H1 (cell line): ENCODE measurements around the gene DLK1. TPM values are rescaled to one million over a fixed set of nuclear protein-coding genes. Genes with fewer than 3 reads are reported as not detected.

ENCODE experiments used
- CTCF ChIA-PET: fragments of 300-600 bp; sonication (Branson Sonifier 250); formaldehyde crosslinking; loops from one replicate; lab custom pipeline; 2021; ENCODE audit not compliant: partially characterized antibody; lab: Charles Lee
- POLR2A ChIA-PET: fragments of 300-600 bp; sonication (Branson Sonifier 250); formaldehyde crosslinking; loops from one replicate; lab custom pipeline; 2021; ENCODE audit warnings: inconsistent platforms; ENCODE audit not compliant: partially characterized antibody; lab: Charles Lee
- DNase-seq, 2 experiments: peaks; one replicate each; pipeline versions ENCODE4 v3.0.0 to v3.0.0-alpha.2; 2010 to 2022; ENCODE audit warnings: low spot score in 2 of 2, low read depth in 1 of 2, mixed read lengths in 1 of 2
- FAIRE-seq: peaks from 2 replicates; lab custom pipeline; 2011; peaks lifted over from hg19 to GRCh38; lab: Jason Lieb, UNC
- H2AFZ ChIP-seq: 2 replicates; pipeline ENCODE4 v1.8.1; 2012; ENCODE audit warnings: low read length, inconsistent platforms
- H2AK5ac ChIP-seq: 2 replicates; pipeline ENCODE4 v1.6.1; 2013; ENCODE audit warnings: low read depth, low read length
- H2BK120ac ChIP-seq: replicated peaks from 2 replicates; pipeline ENCODE3; 2013; ENCODE audit warnings: low read depth, low read length, inconsistent platforms
- H2BK12ac ChIP-seq: 2 replicates; pipeline ENCODE4 v1.6.1; 2013; ENCODE audit warnings: low read depth, low read length
- H2BK15ac ChIP-seq: 2 replicates; pipeline ENCODE4 v1.6.1; 2013; ENCODE audit warnings: low read length
- H2BK20ac ChIP-seq: 2 replicates; pipeline ENCODE4 v1.6.1; 2013; ENCODE audit warnings: low read length
- H2BK5ac ChIP-seq: 2 replicates; pipeline ENCODE4 v1.6.1; 2013; ENCODE audit warnings: low read depth, low read length
- H3K14ac ChIP-seq: 2 replicates; pipeline ENCODE4 v1.6.1; 2013; ENCODE audit warnings: inconsistent platforms; ENCODE audit not compliant: insufficient read length
- H3K18ac ChIP-seq: 2 replicates; pipeline ENCODE4 v1.6.1; 2013; ENCODE audit warnings: low read length; ENCODE audit errors: extremely low read depth
- H3K23ac ChIP-seq: 2 replicates; pipeline ENCODE4 v1.6.1; 2013; ENCODE audit warnings: inconsistent platforms; ENCODE audit not compliant: insufficient read length
- H3K23me2 ChIP-seq: 2 replicates; pipeline ENCODE4 v1.6.1; 2013; ENCODE audit warnings: low read depth, low read length
- H3K27ac ChIP-seq: 2 replicates; pipeline ENCODE4 v1.6.1; 2011; ENCODE audit warnings: low read depth, low read length, inconsistent platforms
- H3K27me3 ChIP-seq, 4 experiments: replicated peaks in 1 of 4; 1 replicate in 1 of 4; 2 replicates in 3 of 4; pipeline versions ENCODE4 v1.6.1 to v1.8.1; 2011 to 2013; ENCODE audit warnings: low read length in 3 of 4, mild to moderate bottlenecking in 3 of 4, inconsistent platforms in 2 of 4, mixed read lengths in 2 of 4, moderate library complexity in 1 of 4; ENCODE audit not compliant: control insufficient read depth in 3 of 4, insufficient read depth in 3 of 4; ENCODE audit errors: extremely low read depth in 1 of 4
- H3K36me3 ChIP-seq, 4 experiments: 2 replicates each; pipeline versions ENCODE4 v1.6.1 to v1.8.1; 2011 to 2013; ENCODE audit warnings: mild to moderate bottlenecking in 4 of 4, low read length in 3 of 4, moderate library complexity in 2 of 4, control low read depth in 1 of 4, inconsistent platforms in 1 of 4; ENCODE audit not compliant: insufficient read depth in 4 of 4, control insufficient read depth in 2 of 4
- H3K4ac ChIP-seq: replicated peaks from 2 replicates; pipeline ENCODE3; 2013; ENCODE audit warnings: low read length, low read depth, mixed read lengths, inconsistent platforms; ENCODE audit not compliant: insufficient read length
- H3K4me1 ChIP-seq, 4 experiments: replicated peaks in 1 of 4; 1 replicate in 1 of 4; 2 replicates in 3 of 4; pipeline versions ENCODE4 v1.6.1 to v1.8.1; 2011 to 2013; ENCODE audit warnings: low read length in 3 of 4, inconsistent platforms in 2 of 4, mixed read lengths in 1 of 4; ENCODE audit not compliant: insufficient read depth in 4 of 4, control insufficient read depth in 3 of 4
- H3K4me2 ChIP-seq, 2 experiments: 2 replicates each; pipeline versions ENCODE4 v1.6.1 to v1.8.1; 2011 to 2013; ENCODE audit warnings: low read depth in 2 of 2, low read length in 2 of 2, control low read depth in 1 of 2, inconsistent platforms in 1 of 2, mild to moderate bottlenecking in 1 of 2; ENCODE audit not compliant: insufficient read depth in 1 of 2
- H3K4me3 ChIP-seq, 4 experiments: fragments of 200-600, 300-600 bp in 1 of 4; sonication (generic), shearing (Covaris generic), sonication (Bioruptor Twin) in 1 of 4; 2 replicates each; pipeline versions ENCODE4 v1.5.1 to v1.8.1; 2011 to 2016; ENCODE audit warnings: low read length in 4 of 4, low read depth in 3 of 4, control low read depth in 2 of 4, inconsistent platforms in 2 of 4, mild to moderate bottlenecking in 2 of 4, mixed read lengths in 1 of 4, moderate library complexity in 1 of 4; ENCODE audit not compliant: insufficient read depth in 2 of 4; ENCODE audit errors: extremely low read depth in 1 of 4
- H3K56ac ChIP-seq: replicated peaks from 2 replicates; pipeline ENCODE3; 2013; ENCODE audit warnings: low read depth, mild to moderate bottlenecking, mixed read lengths, low read length, inconsistent platforms; ENCODE audit not compliant: insufficient read length
- H3K79me1 ChIP-seq: 2 replicates; pipeline ENCODE4 v1.6.1; 2013; ENCODE audit warnings: low read depth, low read length, control low read depth
- H3K79me2 ChIP-seq, 2 experiments: 2 replicates each; pipeline versions ENCODE4 v1.6.1 to v1.8.1; 2012 to 2013; ENCODE audit warnings: low read length in 2 of 2, mild to moderate bottlenecking in 2 of 2, inconsistent platforms in 1 of 2; ENCODE audit not compliant: insufficient read depth in 2 of 2, control insufficient read depth in 1 of 2
- H3K9ac ChIP-seq, 4 experiments: replicated peaks in 1 of 4; 1 replicate in 1 of 4; 2 replicates in 3 of 4; pipeline versions ENCODE4 v1.6.1 to v1.8.1; 2011 to 2013; ENCODE audit warnings: low read depth in 3 of 4, low read length in 3 of 4, control low read depth in 2 of 4, mild to moderate bottlenecking in 2 of 4, moderate library complexity in 2 of 4, inconsistent platforms in 1 of 4; ENCODE audit errors: extremely low read depth in 1 of 4
- H3K9me3 ChIP-seq, 2 experiments: 2 replicates each; pipeline versions ENCODE4 v1.6.1 to v1.8.1; 2012 to 2013; ENCODE audit warnings: mild to moderate bottlenecking in 2 of 2, moderate library complexity in 2 of 2, control low read depth in 1 of 2, inconsistent platforms in 1 of 2, low read depth in 1 of 2, low read length in 1 of 2, mixed read lengths in 1 of 2; ENCODE audit not compliant: insufficient read depth in 2 of 2
- H4K20me1 ChIP-seq, 2 experiments: replicated peaks in 1 of 2; 2 replicates each; pipeline versions ENCODE3 to v1.8.1; 2011 to 2013; ENCODE audit warnings: inconsistent platforms in 2 of 2, low read length in 2 of 2, mild to moderate bottlenecking in 1 of 2; ENCODE audit not compliant: insufficient read depth in 2 of 2, control insufficient read depth in 1 of 2
- H4K5ac ChIP-seq: 2 replicates; pipeline ENCODE4 v1.6.1; 2013; ENCODE audit warnings: low read length, low read depth, mixed read lengths, inconsistent platforms; ENCODE audit not compliant: insufficient read length
- H4K8ac ChIP-seq: 2 replicates; pipeline ENCODE4 v1.8.0; 2013; ENCODE audit warnings: mild to moderate bottlenecking, moderate library complexity, low read length, inconsistent platforms; ENCODE audit not compliant: insufficient read depth; ENCODE audit errors: extremely low read depth
- H4K91ac ChIP-seq: replicated peaks from 2 replicates; pipeline ENCODE3; 2013; ENCODE audit warnings: low read length, mixed read lengths, inconsistent platforms; ENCODE audit not compliant: insufficient read length
- FOSL1 ChIP-seq: IDR thresholded peaks from 2 replicates; pipeline ENCODE4 v1.6.1; 2011; ENCODE audit warnings: mild to moderate bottlenecking, low read depth, low read length, moderate library complexity; ENCODE audit not compliant: insufficient read depth
- KDM5A ChIP-seq: fragments of 200-600 bp; IDR thresholded peaks from 2 replicates; pipeline ENCODE4 v1.7.1; 2012; ENCODE audit warnings: mild to moderate bottlenecking, low read length, inconsistent platforms, mixed read lengths
- TEAD4 ChIP-seq: IDR thresholded peaks from 2 replicates; pipeline ENCODE4 v1.6.1; 2012; ENCODE audit warnings: low read depth, low read length, inconsistent platforms, mixed read lengths
- ZNF274 ChIP-seq: IDR thresholded peaks from 2 replicates; pipeline ENCODE4 v1.7.0; 2012; ENCODE audit warnings: low read length, borderline replicate concordance; ENCODE audit errors: extremely low read depth
- WGBS, 2 experiments: shearing (Covaris generic) in 1 of 2; methylation state at CpG; one replicate each; pipeline versions ENCODE4 v1.1.6 to v1.1.7; 2013 to 2015; ENCODE audit warnings: low lambda C conversion rate in 2 of 2, mixed read lengths in 2 of 2, inconsistent platforms in 1 of 2, low coverage in 1 of 2, missing lambda C conversion rate in 1 of 2; ENCODE audit not compliant: insufficient replicate concordance in 2 of 2, insufficient coverage in 1 of 2, insufficient read length in 1 of 2; ENCODE audit errors: extremely low coverage in 1 of 2, missing lambda C conversion rate in 1 of 2; 5-methylcytosine and 5-hydroxymethylcytosine counted together
- polyA plus RNA-seq, 7 experiments: library from polyadenylated mRNA; depleted of rRNA in 3 of 7; stranded (reverse) in 5 of 7; unstranded in 2 of 7; fragments of >200 nt in 5 of 7; fragments of 200-250 nt in 2 of 7; gene quantifications; 1 replicate in 5 of 7; 2 replicates in 1 of 7; 4 replicates in 1 of 7; pipeline versions ENCODE4 v1.2.1 to v1.2.3, GENCODE V29; 2011 to 2013; ENCODE audit warnings: missing spikeins in 2 of 7, mixed read lengths in 2 of 7
- total RNA-seq: library from RNA; stranded (reverse); fragmentation: NEBNext Ultra II Directional; extraction: Animal tissue kit (Norgen Biotek cat#: 25700); gene quantifications from 2 replicates; pipeline ENCODE4 v1.2.1, GENCODE V29; 2021

DLK1 gene
- total and polyA plus RNA-seq, 2 of the 8 experiments (the other 6 are each of a cell fraction or from before 2014, with no cell fraction given) = 1.3 to 2.4 TPM

DNA sequence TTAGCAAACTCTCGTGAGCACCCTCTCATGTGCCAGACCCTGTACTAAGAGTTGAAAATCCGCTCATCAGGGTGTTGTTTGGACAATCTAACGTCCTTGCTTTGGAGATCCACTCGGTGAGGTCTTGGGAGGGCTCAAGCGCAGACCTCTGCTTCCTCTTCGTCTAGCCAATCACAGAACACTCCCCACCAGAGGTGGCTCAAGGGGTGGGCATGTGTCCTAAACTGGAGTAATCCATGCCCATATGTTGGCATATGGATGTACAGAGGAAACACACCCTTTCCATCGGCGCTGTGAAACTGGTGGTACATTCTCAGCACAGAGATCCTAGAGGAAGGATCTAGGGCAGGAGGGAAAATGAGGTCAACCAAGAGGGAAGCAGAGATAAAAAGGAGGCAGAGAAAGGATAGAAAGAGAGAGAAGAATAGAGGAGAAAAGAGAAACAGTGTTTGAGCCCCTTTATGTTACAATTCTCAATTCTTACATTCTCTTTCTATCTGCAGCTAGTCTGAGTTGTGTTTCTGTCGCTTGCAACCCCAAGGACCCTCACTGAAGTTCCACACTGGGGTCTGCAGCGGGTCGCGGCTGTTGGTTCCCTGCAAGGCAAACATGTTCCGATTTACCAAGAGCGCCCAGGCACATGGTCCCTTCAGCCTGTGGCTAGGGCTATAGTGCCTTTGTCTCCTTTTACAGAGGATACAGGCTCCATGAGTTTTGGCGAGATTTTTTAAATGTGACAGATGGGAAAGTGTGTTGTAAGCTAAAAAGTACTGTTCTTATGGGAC is 40.5 kb downstream of the DLK1 start:
- Histone ChIP-seq H2BK12ac (no peak overlapping the region), H3K27ac (no peak overlapping the region), H3K56ac (no peak overlapping the region), H2AFZ (no peak overlapping the region), H3K23ac (no peak overlapping the region), H3K79me2 (no peaks in the 10 kb centered on the region), H3K23me2 (no peaks in the 10 kb centered on the region), H4K91ac (no peak overlapping the region), H3K9ac (no peak overlapping the region), H2AK5ac (no peak overlapping the region), H3K79me1 (no peaks in the 10 kb centered on the region), H3K4ac (no peak overlapping the region), H3K9me3 (peaks cover 6 to 11% of the 10 kb centered on the region in 2 experiments; a peak in 2 of 4 replicates), H2BK5ac (no peak overlapping the region), H3K36me3 (no peaks in the 10 kb centered on the region), H2BK120ac (no peak overlapping the region), H3K4me3 (no peak overlapping the region), H4K8ac (no peak overlapping the region), H3K27me3 (no peaks in the 10 kb centered on the region), H3K18ac (no peak overlapping the region), H2BK20ac (no peak overlapping the region), H3K4me2 (no peak overlapping the region), H4K20me1 (no peaks in the 10 kb centered on the region), H2BK15ac (no peak overlapping the region), H3K14ac (no peak overlapping the region), H3K4me1 (peaks cover 0 to 5% (median 1%) of the 10 kb centered on the region in 4 experiments; a peak in 3 of 7 replicates), H4K5ac (no peak overlapping the region)
- no peak for FAIRE-seq
- ChIA-PET CTCF (interaction anchor here (1.0 kb wide), 1 partner anchor 16 kb away, joined by 3 read pairs; no protein-coding TSS in a partner anchor), POLR2A (no interaction called here)
- no peak for DNase-seq
- TF ChIP-seq ZNF274 = no peak
- no peak for TF ChIP-seq FOSL1
- TF ChIP-seq TEAD4 = no peak
- TF ChIP-seq KDM5A = no peak
- 89% methylated on average over 15 of the region's 15 CpGs; no CpG with 5 or more reads in 1 of the 2 experiments for WGBS, 2 experiments
